HG03175 (cell line): ENCODE measurements around the gene RGS1.
A peak's percentile ranks its signal among the peaks of the same experiment; 100 is the strongest.

Source experiments
- ATAC-seq: cut with Tn5 transposase; IDR thresholded peaks from one replicate; pipeline ENCODE4 v1.9.1; 2021; ENCODE audit warnings: mild to moderate bottlenecking, moderate library complexity; ENCODE audit not compliant: unreplicated experiment

Gene RGS1

GRCh38 chr1:192609110-192610079 lies 33.8 kb downstream of the RGS1 start:
- peak; percentile 97 for ATAC-seq

- no peak for ATAC-seq
Observed at GRCh38 chr1:192610112-192610889, 34.7 kb downstream of the RGS1 start.

- ATAC-seq = peak; percentile 53
Observed at GRCh38 chr1:192615055-192615454, 39.5 kb downstream of the RGS1 start.

- ATAC-seq = no peak
Observed at GRCh38 chr1:192620071-192620635, 44.6 kb downstream of the RGS1 start.

- ATAC-seq = peak; percentile 97
Observed at GRCh38 chr1:192626366-192627179, 51.0 kb downstream of the RGS1 start.

GRCh38 chr1:192627901-192628300 lies 52.3 kb downstream of the RGS1 start:
- ATAC-seq = no peak

GRCh38 chr1:192628396-192629057 lies 53.0 kb downstream of the RGS1 start:
- ATAC-seq = no peak

GRCh38 chr1:192629612-192630011 lies 54.0 kb downstream of the RGS1 start:
- no peak for ATAC-seq
